ENCODE data around the gene PCDHB1.

PCDHB1 gene, protein sequence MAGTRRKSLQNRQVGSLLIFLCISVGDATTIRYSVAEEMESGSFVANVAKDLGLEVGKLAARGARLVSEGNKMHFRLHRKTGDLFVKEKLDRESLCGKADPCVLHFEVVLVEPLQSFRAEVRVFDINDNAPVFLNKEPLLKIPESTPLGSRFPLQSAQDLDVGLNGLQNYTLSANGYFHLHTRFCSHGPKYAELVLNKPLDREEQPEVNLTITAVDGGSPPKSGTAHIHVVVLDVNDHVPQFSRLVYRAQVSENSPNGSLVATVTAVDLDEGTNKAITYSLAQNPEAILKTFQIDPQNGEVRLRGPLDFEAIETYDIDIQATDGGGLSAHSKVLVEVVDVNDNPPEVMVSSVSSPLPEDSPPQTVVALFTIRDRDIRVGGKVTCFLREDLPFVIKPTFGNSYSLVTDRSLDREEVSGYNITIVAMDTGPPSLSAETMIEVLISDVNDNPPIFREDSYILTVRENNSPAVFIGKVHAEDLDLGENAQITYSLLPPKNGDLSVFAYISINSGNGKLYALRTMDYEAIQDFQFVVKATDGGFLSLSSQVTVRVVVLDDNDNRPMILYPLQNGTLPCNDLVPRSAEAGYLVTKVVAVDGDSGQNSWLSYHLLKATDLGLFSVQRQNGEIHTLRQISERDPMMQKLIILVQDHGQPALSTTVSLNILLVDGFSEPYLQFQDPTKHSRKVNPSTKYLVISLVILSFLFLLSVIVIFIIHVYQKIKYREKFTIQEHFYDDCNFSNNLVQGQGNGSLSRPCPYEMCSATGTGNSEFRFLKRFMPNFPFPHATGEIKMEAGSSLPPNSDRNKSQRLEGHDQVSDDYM

GRCh38 chr5:141050622-141051520 is at the start of gene PCDHB1:
PCDHB1 (plus strand) TSS chr5:141051374; CDS start chr5:141051471, 97 bp downstream.
- DNase-seq: no peak

GRCh38 chr5:141001446-141001843 is 49.7 kb upstream of the PCDHB1 start:
- no peak for DNase-seq

- no peak for DNase-seq
Observed at GRCh38 chr5:141001844-141002604, 49.1 kb upstream of the PCDHB1 start.

DNA sequence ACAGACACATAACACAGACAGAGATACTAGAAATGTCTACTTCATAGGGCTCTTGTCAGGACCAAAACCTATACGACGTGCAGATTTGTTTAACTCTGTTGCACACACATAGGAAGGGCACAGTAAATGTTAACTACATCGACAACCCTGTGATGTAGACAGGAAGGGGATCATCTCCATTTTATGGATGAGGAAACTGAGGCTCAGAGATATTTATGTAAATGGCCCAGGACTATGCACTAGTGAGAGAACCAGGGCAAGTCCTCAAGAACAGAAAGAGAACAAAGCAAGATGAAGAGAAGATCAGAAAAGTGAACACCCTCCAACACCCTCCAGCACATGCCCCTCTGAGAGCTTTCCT is 48.6 kb upstream of the PCDHB1 start:
- DNase-seq: no peak

DNA sequence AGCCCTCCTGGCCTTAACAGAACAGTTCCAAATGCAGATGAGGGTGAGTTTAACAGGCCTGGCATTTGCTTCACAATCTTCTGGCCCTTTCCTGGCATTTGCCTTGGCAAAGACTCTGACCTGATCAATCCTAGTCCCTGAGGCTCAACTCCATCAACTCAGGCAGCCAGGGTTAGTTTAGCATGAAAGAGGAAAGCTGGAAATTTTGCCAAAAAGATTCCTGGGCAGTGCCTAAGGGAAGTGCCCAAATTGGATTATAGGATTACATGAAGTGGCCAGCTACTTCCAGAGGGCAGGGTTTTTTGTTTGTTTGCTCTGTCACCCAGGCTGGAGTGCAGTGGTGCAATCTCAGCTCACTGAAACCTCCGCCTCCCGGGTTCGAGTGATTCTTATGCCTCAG is 48.1 kb upstream of the PCDHB1 start:
- no peak for DNase-seq

DNA sequence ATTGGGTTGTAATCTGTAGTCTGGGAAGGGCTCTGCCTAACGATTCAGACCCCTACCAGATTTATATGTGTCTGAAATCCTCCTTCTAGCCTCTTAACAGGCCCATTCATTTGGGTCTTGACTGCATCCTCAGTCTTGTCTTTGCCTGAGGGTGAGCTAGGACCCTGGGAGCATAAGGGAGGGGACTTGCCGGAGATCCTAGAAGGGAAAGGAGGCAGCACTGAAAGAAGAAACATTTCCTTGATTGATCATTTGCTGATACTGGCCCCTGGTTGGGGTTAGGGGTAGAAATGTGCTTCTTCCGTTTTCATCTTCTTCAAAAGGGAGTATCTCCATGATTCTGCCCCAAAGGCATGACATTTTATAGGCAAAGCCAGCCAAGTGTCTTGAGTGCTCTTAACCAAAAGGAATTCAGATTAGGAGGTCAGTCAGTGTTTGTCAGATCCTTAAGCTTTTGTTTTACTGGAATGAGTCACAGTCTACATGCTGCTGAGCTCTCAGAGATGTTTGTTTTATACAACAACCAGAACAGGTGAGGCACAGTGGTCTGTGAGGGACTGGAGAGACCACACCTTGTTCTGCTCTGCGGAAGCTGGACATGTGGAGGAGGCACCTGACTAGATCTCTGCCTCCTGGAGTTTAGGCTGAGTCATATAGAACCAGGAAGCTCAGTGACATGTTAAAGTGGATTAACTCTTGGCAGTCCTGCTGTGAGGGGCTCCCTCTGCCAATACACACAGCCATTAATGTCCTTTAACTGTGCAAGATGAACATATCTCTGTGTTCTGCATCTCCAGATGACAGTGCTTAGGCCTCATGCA is 47.2 kb upstream of the PCDHB1 start:
- DNase-seq: no peak

GRCh38 chr5:141007791-141008190 is 43.4 kb upstream of the PCDHB1 start:
- no peak for DNase-seq

- no peak for DNase-seq
Observed at GRCh38 chr5:141010047-141010793, 41.0 kb upstream of the PCDHB1 start.

- DNase-seq: no peak
Observed at GRCh38 chr5:141017943-141018342, 33.2 kb upstream of the PCDHB1 start.

DNA sequence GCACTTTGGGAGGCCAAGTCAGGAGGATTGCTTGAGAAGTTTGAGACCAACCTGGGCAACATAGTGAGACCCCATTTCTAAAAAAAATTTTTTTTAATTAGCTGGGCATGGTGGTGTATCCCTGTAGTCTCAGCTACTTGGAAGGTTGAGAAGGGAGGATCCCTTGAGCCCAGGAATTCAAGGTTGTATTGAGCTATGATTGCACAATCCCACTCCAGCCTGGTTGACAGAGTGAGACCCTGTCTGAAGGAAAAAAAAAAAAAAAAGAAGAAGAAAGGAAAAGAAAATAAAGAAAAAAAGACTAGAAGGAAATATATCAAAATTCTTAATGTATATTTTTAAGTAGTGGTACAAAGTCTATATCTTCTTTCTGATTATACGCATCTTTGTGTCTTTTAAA is 28.8 kb upstream of the PCDHB1 start:
- DNase-seq: no peak

GRCh38 chr5:141031006-141031405 is 20.2 kb upstream of the PCDHB1 start:
- DNase-seq: no peak

DNA sequence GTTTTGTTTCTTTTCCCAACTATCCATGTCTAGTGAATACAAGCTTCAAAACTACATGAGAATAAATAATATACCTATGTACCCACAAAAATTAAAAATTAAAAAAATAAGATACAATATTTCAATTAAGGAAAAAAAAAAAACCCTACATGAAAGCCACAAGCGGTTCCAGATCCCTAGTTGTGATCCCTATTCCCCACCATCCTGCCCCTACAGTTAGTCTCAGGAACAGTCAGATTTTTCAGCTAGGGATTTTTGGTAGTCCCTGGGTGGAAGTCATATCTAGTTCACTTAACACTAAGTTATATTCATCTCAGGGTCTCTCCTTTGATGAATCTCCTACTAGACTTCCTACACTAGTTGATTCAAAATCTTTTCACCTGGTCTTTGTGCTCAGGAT is 18.5 kb upstream of the PCDHB1 start:
- no peak for DNase-seq

DNA sequence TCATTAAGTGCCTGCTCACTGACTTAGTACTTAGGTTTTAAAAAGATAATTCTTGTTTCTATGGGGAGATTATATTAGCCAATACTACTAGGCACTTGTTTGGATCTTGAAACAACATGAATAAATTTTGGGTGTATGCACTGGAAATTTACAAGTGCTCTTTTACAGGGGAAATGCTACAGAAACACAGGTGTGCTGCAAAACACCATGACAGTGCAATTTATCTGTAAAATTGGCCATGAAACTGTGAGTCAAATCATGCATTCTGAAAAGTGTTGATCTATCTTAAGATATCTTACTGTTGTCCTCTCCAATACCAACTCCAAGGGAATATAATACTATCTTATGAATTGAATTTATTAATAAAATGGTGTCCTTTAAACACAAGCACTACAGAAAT is 12.1 kb upstream of the PCDHB1 start:
- DNase-seq: no peak

DNA sequence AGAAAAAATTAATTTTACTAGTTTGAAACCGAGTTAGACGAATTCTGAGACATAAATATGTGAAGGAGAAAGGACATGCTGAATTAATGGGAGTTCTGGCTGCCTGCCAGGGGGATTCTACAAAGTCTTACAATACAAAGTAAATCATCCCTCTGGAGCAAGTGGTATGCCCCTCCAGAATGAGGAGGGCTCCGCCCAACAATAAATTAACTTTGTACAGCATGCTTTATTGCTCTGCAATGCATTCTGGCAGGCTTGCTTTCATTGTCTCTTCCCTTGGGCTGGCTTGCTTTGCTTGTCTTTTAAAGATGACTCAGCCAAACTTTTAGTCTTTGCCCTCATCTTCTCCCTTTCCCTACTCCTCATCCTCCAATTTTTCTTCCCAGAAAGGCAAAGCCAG is 11.7 kb upstream of the PCDHB1 start:
- no peak for DNase-seq

DNA sequence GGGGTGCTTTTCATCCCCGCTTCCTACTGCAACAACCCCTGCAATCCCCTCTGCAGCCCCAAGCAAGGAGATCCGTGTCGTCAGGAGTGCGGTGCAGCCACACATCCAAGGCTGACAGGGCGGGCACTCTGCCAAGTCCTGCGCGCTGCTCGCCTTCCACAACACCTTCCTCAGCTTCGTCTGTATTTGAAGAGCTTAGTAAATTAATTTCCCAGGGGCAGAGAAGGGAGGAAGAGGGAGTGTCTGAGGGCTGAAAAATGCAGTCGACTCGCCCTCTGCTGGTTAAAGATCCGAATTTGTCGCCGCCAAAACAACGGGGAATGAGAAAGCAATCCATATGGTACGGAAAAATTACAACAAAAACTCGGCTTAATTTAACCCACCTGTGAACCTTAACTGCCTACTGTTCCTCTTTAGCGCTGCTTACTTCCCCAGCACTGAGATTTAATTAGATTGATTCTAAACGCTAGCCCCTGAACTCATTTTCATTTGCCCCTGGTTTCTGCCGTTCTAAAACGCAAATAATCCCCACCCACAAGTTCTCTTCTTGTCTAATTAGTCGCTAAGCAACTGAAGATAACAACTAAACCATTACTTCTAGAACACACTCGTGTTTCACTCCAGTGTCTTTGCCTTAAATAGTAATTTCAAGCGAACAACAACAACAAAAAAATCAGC is 10.9 kb upstream of the PCDHB1 start:
- DNase-seq: no peak

- DNase-seq: peak; percentile 85
Observed at GRCh38 chr5:141040771-141041426, 10.3 kb upstream of the PCDHB1 start.

DNA sequence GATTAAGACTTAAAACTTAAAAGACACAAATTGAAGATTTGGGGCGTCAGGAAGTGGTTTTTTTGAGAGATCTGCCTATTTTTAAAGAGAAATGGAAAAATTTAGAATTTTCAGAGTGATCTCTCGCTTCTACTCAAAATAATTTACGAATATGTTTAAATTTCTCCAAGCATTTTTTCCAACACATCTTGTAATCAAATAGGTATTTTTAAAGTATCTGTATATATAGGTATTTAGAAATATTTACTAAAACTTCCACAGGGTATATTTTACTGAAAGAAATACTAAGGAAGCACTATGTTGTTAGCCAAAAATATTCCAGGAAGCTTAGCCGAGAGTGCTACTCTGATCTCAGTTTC is 9.8 kb upstream of the PCDHB1 start:
- no peak for DNase-seq

GRCh38 chr5:141042555-141042954 is 8.6 kb upstream of the PCDHB1 start:
- no peak for DNase-seq

GRCh38 chr5:141051521-141051866 is 320 bp downstream of the PCDHB1 start:
- DNase-seq: no peak

- no peak for DNase-seq
Observed at GRCh38 chr5:141077826-141078225, 26.7 kb downstream of the PCDHB1 start.

Data from activated CD8-positive, alpha-beta memory T cell treated with anti-CD3 and anti-CD28 coated beads, Interleukin-2, amount 50 U/mL, for 48 hours (primary cell).